Measurements from ENCODE around the gene GAL3ST2.

DNA sequence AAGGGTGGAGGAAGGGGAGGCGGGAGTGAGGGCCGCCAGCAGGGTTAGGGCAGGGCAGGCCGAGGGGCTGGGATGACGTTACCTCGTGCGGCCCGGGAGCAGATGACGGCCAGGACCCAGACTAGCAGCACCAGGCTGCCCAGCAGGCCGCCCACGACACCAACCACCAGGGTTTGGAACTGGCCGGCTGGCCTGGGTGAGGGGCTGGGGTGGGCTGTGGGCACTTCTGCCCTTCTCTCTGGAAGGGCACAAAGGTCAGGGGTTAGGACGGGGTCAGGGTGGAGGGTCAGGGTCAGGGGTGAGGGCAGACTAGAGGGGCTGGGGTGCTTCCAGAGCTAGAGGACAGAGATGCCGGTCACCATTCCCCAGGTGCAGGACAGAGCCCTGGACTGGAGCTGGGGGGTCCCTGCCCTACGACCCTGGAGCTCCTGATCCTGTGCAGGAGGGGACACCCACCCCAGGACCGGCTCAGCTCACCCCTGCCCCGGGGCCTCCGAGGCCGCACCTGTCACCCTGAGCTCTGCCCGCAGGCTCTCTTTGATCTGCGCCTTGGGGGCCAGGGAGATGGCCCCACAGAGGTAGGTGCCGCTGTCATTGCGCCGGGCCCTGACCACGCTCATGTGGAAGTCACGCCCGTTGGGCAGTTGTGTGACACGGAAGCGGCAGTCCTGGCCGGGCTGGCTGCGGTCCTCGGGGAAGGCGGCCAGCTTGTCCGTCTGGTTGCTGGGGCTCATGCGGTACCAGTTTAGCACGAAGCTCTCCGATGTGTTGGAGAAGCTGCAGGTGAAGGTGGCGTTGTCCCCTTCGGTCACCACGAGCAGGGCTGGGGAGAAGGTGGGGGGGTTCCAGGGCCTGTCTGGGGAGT, 75.7 kb downstream of the GAL3ST2 start:
- TF ChIP-seq PPARA (CRISPR knock-in tag; IDR thresholded peaks at IDR 0.05; ENCODE audit: borderline replicate concordance) (no peak), ISL1 (CRISPR knock-in tag; IDR thresholded peaks at IDR 0.05) (no peak), PATZ1 (CRISPR knock-in tag; IDR thresholded peaks at IDR 0.05; ENCODE audit: borderline replicate concordance) (no peak), ESRRG (CRISPR knock-in tag; IDR thresholded peaks at IDR 0.05) (no peak), SNAI2 (CRISPR knock-in tag; IDR thresholded peaks at IDR 0.05) (no peak), ZNF8 (CRISPR knock-in tag; IDR thresholded peaks at IDR 0.05) (no peak)
- TF ChIP-seq, protein P1, sequence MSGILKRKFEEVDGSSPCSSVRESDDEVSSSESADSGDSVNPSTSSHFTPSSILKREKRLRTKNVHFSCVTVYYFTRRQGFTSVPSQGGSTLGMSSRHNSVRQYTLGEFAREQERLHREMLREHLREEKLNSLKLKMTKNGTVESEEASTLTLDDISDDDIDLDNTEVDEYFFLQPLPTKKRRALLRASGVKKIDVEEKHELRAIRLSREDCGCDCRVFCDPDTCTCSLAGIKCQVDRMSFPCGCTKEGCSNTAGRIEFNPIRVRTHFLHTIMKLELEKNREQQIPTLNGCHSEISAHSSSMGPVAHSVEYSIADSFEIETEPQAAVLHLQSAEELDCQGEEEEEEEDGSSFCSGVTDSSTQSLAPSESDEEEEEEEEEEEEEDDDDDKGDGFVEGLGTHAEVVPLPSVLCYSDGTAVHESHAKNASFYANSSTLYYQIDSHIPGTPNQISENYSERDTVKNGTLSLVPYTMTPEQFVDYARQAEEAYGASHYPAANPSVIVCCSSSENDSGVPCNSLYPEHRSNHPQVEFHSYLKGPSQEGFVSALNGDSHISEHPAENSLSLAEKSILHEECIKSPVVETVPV (CRISPR knock-in tag; IDR thresholded peaks at IDR 0.05): no peak

Measured in SK-N-SH treated with all-trans-retinoic acid at 6 μM for 48 hours (cell line).